ENCODE measurements around the gene ANAPC5.
A peak's percentile ranks its signal among the peaks of the same experiment; 100 is the strongest.

Gene ANAPC5

DNA sequence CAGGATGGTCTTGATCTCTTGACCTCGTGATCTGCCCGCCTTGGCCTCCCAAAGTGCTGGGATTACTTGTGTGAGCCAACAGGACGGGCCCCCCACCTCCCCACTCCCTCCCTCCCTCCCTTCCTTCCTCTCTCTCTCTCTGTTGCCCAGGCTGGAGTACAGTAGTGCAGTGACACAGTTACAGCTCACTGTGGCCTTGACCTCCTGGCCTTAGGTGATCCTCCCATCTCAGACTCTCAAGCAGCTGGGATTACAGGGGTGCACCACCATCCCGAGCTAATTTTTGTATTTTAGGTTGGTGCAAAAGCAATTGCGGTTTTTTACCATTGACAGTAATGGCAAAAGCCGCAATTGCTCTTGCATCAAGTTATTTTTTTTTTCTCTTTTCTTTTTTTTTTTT lies 19.2 kb upstream of the ANAPC5 start:
- in situ Hi-C loops (cut with MboI; ENCODE audit: low pct_unique_long_range_greater_than_20kb, low sequenced_read_pairs): no loop called here
- DNase-seq: no peak

DNA sequence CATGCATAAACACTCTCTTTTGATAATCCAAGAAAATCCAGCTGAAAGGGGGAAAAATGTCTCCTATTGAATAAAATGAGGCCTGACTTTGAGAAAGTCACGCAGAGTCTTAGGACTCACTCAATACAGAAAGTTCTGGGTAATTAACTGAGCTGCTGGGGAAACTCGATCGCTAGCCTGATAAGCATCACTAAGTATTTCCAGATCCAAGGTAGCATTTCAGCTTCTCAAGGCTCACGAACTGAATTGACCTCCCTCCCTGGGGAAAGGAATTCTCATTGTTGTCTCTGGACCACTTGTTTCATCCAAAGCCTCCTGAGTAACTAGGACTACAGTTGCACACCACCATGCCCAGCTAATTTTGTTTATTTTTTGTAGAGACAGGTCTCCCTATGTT lies 13.8 kb upstream of the ANAPC5 start:
- in situ Hi-C loops (cut with MboI; ENCODE audit: low pct_unique_long_range_greater_than_20kb, low sequenced_read_pairs): no loop called here
- no peak for DNase-seq

DNA sequence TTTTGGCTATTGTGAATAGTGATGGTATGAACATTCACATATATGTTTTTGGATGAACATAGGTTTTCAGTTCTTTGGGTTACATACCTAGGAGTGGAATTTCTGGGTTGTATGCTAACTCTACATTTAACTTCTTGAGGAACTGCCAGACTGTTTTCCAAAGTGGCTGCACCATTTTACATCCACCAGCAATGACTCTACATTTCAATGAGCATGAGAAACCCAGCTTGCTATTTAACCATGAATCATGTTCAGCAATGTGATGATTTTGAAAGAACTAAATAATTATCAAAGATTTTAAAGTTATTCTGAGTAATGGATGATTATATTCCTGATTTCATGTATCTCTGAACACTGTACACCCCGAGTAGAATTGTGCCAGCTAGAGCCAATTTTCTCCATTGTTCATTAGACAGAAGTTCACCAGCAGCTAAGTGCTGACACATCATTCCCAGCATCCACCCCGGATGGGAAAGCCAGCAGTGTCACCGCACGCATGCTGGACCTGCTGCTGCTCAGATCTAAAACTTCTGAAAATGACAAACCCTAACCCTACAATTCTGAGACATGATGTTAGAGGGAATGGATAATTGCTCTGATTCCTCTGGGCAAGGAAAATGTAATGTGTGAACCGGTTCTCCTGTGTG lies 13.3 kb upstream of the ANAPC5 start:
- no peak for DNase-seq
- in situ Hi-C loops (cut with MboI; ENCODE audit: low pct_unique_long_range_greater_than_20kb, low sequenced_read_pairs): no loop called here

- in situ Hi-C loops (cut with MboI; ENCODE audit: low pct_unique_long_range_greater_than_20kb, low sequenced_read_pairs): no loop called here
- DNase-seq: peak; percentile 11
Observed at GRCh38 chr12:121364683-121365121, 12.5 kb upstream of the ANAPC5 start.

DNA sequence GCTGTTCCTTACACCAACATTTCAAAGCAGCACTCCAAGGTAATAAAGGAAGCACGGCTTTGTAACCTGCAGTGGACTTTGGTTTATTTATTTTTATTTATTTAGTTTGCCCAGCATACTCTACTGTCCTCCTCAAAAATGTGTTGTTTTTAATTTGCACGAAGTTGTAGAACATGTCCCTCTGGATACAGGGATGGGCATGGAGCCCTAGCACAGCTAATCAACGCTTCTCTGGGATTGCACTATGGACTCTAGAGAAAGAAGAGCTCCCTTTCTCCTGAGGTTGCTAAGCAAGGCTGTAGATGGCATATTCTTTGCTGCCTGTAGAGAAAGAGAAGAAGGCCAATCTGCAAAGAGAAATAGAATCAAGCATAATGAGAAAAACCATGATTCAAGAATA lies 5.9 kb upstream of the ANAPC5 start:
- in situ Hi-C loops (cut with MboI; ENCODE audit: low pct_unique_long_range_greater_than_20kb, low sequenced_read_pairs): no loop called here
- DNase-seq: no peak

DNA sequence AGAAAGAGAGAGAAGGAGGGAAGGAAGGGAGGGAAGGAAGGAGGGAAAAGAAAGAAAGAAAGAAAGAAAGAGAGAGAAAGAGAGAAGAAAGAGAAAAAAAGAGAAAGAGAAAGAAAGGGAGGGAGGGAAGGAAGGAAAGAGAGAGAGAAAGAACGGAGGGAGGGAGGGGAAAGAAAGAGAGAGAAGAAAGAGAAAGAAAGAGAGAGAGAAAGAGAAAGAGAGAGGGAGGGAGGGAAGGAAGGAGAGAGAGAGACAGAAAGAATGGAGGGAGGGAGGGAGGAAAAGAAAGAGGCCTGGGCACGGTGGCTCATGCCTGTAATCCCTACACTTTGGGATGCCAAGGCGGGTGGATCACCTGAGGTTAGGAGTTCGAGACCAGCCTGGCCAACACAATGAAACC lies 5.1 kb upstream of the ANAPC5 start:
- in situ Hi-C loops (cut with MboI; ENCODE audit: low pct_unique_long_range_greater_than_20kb, low sequenced_read_pairs): no loop called here
- DNase-seq: no peak

GRCh38 chr12:121356657-121357056 lies 4.4 kb upstream of the ANAPC5 start:
- in situ Hi-C loops (cut with MboI; ENCODE audit: low pct_unique_long_range_greater_than_20kb, low sequenced_read_pairs): no loop called here
- DNase-seq: no peak

- DNase-seq: no peak
- in situ Hi-C loops (cut with MboI; ENCODE audit: low pct_unique_long_range_greater_than_20kb, low sequenced_read_pairs): no loop called here
Observed at GRCh38 chr12:121355818-121356217, 3.6 kb upstream of the ANAPC5 start.

DNA sequence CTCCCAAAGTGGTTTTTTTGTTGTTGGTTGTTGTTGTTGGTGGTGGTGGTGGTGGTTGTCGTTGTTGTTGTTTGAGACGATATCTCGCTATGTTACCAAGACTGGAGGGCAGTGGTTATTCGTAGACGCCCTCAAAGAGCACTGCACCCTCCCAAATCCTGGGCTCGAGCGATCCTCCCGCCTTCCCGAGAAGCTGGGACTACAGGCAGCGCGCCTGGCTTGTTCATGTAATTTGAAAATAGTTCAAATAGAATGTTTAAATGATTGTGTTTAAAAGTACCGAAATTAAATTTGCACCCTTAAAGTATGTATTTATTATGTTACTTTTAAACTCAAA lies 439 bp upstream of the ANAPC5 start:
- in situ Hi-C loops (cut with MboI; ENCODE audit: low pct_unique_long_range_greater_than_20kb, low sequenced_read_pairs): no loop called here
- no peak for DNase-seq

- no peak for DNase-seq
- in situ Hi-C loops (cut with MboI; ENCODE audit: low pct_unique_long_range_greater_than_20kb, low sequenced_read_pairs): no loop called here
Observed at GRCh38 chr12:121346747-121347146, 5.5 kb downstream of the ANAPC5 start.

DNA sequence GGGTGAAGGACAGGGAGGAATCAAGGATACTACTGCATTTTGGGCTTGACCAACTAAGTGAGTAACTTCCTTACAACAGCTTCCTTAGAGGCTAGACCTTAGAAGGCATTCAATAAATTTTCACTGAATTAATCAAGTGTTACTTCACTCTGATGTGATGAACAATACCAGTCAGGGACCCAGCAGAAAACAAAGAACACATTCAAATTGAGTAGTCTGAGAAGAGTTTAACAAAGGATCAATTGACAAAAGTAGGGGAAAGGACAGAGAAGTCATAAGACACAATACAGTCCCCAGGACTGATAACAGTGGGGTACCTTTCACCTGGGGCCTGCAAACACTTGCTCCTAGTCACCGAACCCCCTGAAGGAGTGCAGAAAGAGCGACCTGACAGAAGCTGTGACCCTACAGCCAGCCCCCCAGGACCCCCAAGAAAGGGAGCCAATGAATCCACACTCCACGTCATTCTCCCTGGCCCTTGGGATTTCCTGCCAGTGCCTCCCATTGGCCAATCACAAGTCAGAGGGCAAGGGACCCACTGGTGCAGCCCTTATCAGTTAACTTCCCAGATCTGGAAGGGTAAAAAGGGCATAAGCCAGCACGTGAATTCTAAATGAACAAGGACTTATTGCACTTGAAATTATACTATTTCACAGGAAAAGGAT lies 6.9 kb downstream of the ANAPC5 start:
- no peak for DNase-seq
- in situ Hi-C loops (cut with MboI; ENCODE audit: low pct_unique_long_range_greater_than_20kb, low sequenced_read_pairs): no loop called here

GRCh38 chr12:121344506-121344905 lies 7.7 kb downstream of the ANAPC5 start:
- in situ Hi-C loops (cut with MboI; ENCODE audit: low pct_unique_long_range_greater_than_20kb, low sequenced_read_pairs): no loop called here

GRCh38 chr12:121337416-121337815 lies 14.8 kb downstream of the ANAPC5 start:
- no peak for DNase-seq
- in situ Hi-C loops (cut with MboI; ENCODE audit: low pct_unique_long_range_greater_than_20kb, low sequenced_read_pairs): no loop called here

More at GRCh38 chr12:121344506-121344905, 7.7 kb downstream of the ANAPC5 start:
- no peak for DNase-seq

- peak; percentile 76 for DNase-seq
- in situ Hi-C loops (cut with MboI; ENCODE audit: low pct_unique_long_range_greater_than_20kb, low sequenced_read_pairs): no loop called here
Observed at GRCh38 chr12:121334513-121335343, 17.5 kb downstream of the ANAPC5 start.

DNA sequence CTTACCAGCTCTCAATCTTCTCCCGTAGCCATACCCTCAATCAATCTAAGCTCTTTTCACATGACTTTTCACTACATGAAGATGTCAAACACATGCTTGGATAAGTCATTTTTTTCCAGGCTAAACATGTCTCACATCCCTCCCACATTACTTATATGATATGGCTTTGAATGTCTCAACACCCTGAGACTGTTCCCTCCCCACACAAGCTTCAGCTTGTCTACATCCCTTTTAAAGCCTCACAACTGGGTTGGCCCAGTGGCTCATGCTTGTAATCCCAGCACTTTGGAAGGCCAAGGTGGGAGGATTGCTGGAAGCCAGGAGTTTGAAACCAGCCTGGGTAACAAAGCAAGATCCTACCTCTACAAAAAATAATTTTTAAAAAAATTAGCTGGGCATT lies 18.5 kb downstream of the ANAPC5 start:
- no peak for DNase-seq
- in situ Hi-C loops (cut with MboI; ENCODE audit: low pct_unique_long_range_greater_than_20kb, low sequenced_read_pairs): no loop called here

GRCh38 chr12:121331248-121331647 lies 21.0 kb downstream of the ANAPC5 start:
- in situ Hi-C loops (cut with MboI; ENCODE audit: low pct_unique_long_range_greater_than_20kb, low sequenced_read_pairs): no loop called here
- no peak for DNase-seq

DNA sequence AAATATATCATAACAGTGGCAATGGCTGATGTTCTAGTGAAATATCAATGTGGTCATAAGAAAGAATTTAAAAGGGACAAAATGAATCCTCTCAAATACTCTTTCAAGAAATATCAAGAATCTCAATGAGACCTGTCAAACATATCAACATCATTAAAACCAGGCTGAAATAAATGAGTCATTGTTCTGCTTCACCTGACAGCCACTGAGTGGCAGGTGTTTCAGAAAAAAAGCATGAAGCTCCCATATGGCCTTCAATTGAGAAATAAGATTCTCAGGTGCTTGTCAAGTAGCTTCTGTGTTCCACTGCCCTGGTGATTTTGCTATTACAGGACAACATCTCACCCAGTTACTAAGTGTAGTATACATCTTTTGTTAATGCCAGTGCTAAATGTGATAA lies 21.5 kb downstream of the ANAPC5 start:
- DNase-seq: no peak
- in situ Hi-C loops (cut with MboI; ENCODE audit: low pct_unique_long_range_greater_than_20kb, low sequenced_read_pairs): no loop called here

DNA sequence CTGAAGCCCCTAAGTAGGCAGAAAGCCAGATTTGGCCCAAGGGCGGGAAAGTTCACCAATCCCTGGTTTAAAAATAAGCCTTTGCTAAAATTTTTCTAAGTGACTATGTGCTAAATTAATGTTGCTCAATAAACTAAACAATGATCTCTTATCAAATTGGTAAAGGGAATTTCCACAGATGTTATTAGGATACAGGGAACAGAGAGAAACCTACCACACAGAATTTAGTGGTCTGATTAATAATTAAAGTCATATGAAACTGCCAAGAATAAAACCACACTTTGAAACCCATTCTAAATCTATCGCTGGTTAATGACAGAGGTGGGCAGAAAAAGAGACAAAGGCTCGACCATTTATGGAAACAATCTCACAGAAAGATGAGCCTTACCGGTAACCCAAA lies 22.0 kb downstream of the ANAPC5 start:
- in situ Hi-C loops (cut with MboI; ENCODE audit: low pct_unique_long_range_greater_than_20kb, low sequenced_read_pairs): no loop called here
- DNase-seq: no peak

GRCh38 chr12:121328620-121329019 lies 23.6 kb downstream of the ANAPC5 start:
- in situ Hi-C loops (cut with MboI; ENCODE audit: low pct_unique_long_range_greater_than_20kb, low sequenced_read_pairs): no loop called here
- no peak for DNase-seq

DNA sequence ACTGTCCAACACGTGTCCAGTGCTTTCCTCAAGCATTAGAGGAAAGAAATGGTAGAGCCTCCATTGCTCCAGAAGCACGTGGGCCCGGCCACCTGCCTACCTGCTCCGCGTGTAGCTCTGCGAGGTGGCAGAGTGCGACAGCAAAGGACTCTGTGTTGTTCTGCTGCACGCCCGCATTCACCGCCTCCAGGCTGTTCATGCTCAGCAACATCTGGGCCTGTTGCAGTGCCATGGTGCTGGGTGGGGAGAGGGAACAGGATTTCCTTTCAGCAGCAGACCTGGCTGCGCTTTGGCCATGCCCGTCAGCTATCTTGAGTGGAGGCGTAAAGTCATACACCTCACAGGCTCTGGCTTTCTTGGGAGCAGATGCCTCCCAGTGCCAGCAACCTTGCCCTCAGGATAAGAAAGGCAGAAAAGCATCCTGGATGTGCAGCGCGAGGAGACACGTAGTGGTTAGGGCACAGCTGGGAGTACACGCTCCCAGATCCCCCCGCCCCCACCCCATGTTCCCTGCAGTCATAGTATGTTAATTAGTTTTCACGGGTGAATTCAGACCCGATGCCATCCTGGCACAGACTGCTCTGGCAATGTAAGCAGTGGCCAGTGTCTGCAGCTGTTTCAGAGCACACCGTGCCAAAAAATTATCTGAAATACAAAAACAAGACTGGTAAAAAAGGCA lies 25.1 kb downstream of the ANAPC5 start:
- DNase-seq: no peak
- in situ Hi-C loops (cut with MboI; ENCODE audit: low pct_unique_long_range_greater_than_20kb, low sequenced_read_pairs): no loop called here

Data from KBM-7 (cell line).